Glutamatergic neuron (in vitro differentiated cells): ENCODE results near the gene POLE3. TPM values are rescaled to one million over a fixed set of nuclear protein-coding genes. Genes with fewer than 3 reads are reported as not detected.

Experiments
- DNase-seq: peaks from one replicate; pipeline ENCODE4 v3.0.0; 2022
- H3K27ac Mint-ChIP-seq: one replicate; pipeline ENCODE4 v1.8.0; 2020; ENCODE audit warnings: mild to moderate bottlenecking, mixed read lengths, inconsistent platforms; ENCODE audit not compliant: unreplicated experiment
- H3K27me3 Mint-ChIP-seq: one replicate; pipeline ENCODE4 v1.8.0; 2020; ENCODE audit warnings: mild to moderate bottlenecking, moderate library complexity, mixed read lengths, inconsistent platforms; ENCODE audit not compliant: unreplicated experiment
- H3K36me3 Mint-ChIP-seq: one replicate; pipeline ENCODE4 v1.8.0; 2020; ENCODE audit warnings: mild to moderate bottlenecking, mixed read lengths, inconsistent platforms; ENCODE audit not compliant: unreplicated experiment
- H3K4me1 Mint-ChIP-seq: one replicate; pipeline ENCODE4 v1.8.0; 2020; ENCODE audit warnings: mild to moderate bottlenecking, low read depth, mixed read lengths, inconsistent platforms; ENCODE audit not compliant: unreplicated experiment
- H3K4me3 Mint-ChIP-seq: one replicate; pipeline ENCODE4 v1.8.0; 2020; ENCODE audit warnings: mild to moderate bottlenecking, mixed read lengths, inconsistent platforms; ENCODE audit not compliant: unreplicated experiment
- H3K9me3 Mint-ChIP-seq: one replicate; pipeline ENCODE4 v1.8.0; 2020; ENCODE audit warnings: mild to moderate bottlenecking, moderate library complexity, mixed read lengths, inconsistent platforms; ENCODE audit not compliant: unreplicated experiment
- CTCF ChIP-seq: fragments of 200-600 bp; sonication (generic); IDR thresholded peaks from one replicate; pipeline ENCODE4 v1.5.0; 2021; ENCODE audit not compliant: partially characterized antibody, unreplicated experiment
- total RNA-seq: library from RNA; stranded (reverse); fragmentation: NEBNext Ultra II Directional; extraction: Animal tissue kit (Norgen Biotek cat#: 25700); gene quantifications from one replicate; pipeline ENCODE4 v1.2.1, GENCODE V29; 2021; ENCODE audit not compliant: unreplicated experiment

Gene POLE3
- total RNA-seq, 1 donor from 2014 or later: 22.3 TPM

GRCh38 chr9:113425072-113425471 is 14.6 kb upstream of the POLE3 start:
- Mint-ChIP-seq H3K4me1 (no peaks in the 10 kb centered on the region), H3K27ac (no peak overlapping the region), H3K4me3 (no peak overlapping the region), H3K36me3 (peaks cover 5% of the 10 kb centered on the region), H3K9me3 (peaks cover 1% of the 10 kb centered on the region), H3K27me3 (no peaks in the 10 kb centered on the region)
- no peak for TF ChIP-seq CTCF
- no peak for DNase-seq

- peaks cover 3% of the 10 kb centered on the region for H3K36me3 Mint-ChIP-seq
- no peaks in the 10 kb centered on the region for H3K27me3 Mint-ChIP-seq
- no peaks in the 10 kb centered on the region for H3K4me1 Mint-ChIP-seq
- H3K9me3 Mint-ChIP-seq: peaks cover 1% of the 10 kb centered on the region
- DNase-seq: no peak
- no peak overlapping the region for H3K4me3 Mint-ChIP-seq
- TF ChIP-seq CTCF: no peak
- no peak overlapping the region for H3K27ac Mint-ChIP-seq
These were observed 11.3 kb upstream of the POLE3 start for GRCh38 chr9:113421726-113422125.

GRCh38 chr9:113417370-113417769 is 6.9 kb upstream of the POLE3 start:
- no peaks in the 10 kb centered on the region for H3K27me3 Mint-ChIP-seq
- TF ChIP-seq CTCF: no peak

GRCh38 chr9:113416149-113416721 is 5.8 kb upstream of the POLE3 start:
- H3K9me3 Mint-ChIP-seq: no peaks in the 10 kb centered on the region
- H3K27ac Mint-ChIP-seq: no peak overlapping the region
- no peak overlapping the region for H3K4me3 Mint-ChIP-seq
- H3K4me1 Mint-ChIP-seq: no peaks in the 10 kb centered on the region
- H3K27me3 Mint-ChIP-seq: no peaks in the 10 kb centered on the region
- TF ChIP-seq CTCF: no peak
- H3K36me3 Mint-ChIP-seq: no peaks in the 10 kb centered on the region
- DNase-seq: no peak

More at GRCh38 chr9:113417370-113417769, 6.9 kb upstream of the POLE3 start:
- H3K9me3 Mint-ChIP-seq: no peaks in the 10 kb centered on the region
- H3K36me3 Mint-ChIP-seq: no peaks in the 10 kb centered on the region
- H3K4me3 Mint-ChIP-seq: no peak overlapping the region
- H3K27ac Mint-ChIP-seq: no peak overlapping the region
- DNase-seq: no peak
- H3K4me1 Mint-ChIP-seq: no peaks in the 10 kb centered on the region

GRCh38 chr9:113409883-113410206 is 630 bp downstream of the POLE3 start:
- H3K27me3 Mint-ChIP-seq: peaks cover 3% of the 10 kb centered on the region
- H3K9me3 Mint-ChIP-seq: peaks cover 8% of the 10 kb centered on the region
- peak overlapping the region; percentile 92 for H3K27ac Mint-ChIP-seq
- H3K4me1 Mint-ChIP-seq: peaks cover 2% of the 10 kb centered on the region
- H3K4me3 Mint-ChIP-seq: peak overlapping the region; percentile 98
- no peaks in the 10 kb centered on the region for H3K36me3 Mint-ChIP-seq
- no peak for DNase-seq
- TF ChIP-seq CTCF: no peak
